CD14-positive monocyte (primary cell): ENCODE results near the gene ENTPD5. TPM values are rescaled to one million over a fixed set of nuclear protein-coding genes. Genes with fewer than 3 reads are reported as not detected.

Experiments used
- DNase-seq, 3 donors: peaks; one replicate each; pipeline ENCODE4 v3.0.0-alpha.2; 2011 to 2022
- H2AFZ ChIP-seq: 2 replicates; pipeline ENCODE4 v1.6.0; 2012; ENCODE audit warnings: mild to moderate bottlenecking, low read depth, low read length, inconsistent platforms; ENCODE audit not compliant: insufficient read depth, poor library complexity, severe bottlenecking
- H3K27ac ChIP-seq, 2 donors: 1 replicate in 1 of 2; 2 replicates in 1 of 2; pipeline ENCODE4 v1.5.1; 2012 to 2013; ENCODE audit warnings: low read length in 2 of 2, control low read depth in 1 of 2, inconsistent platforms in 1 of 2, low read depth in 1 of 2, mild to moderate bottlenecking in 1 of 2
- H3K27me3 ChIP-seq, 2 donors: one replicate each; pipeline versions ENCODE4 v1.6.0 to v1.6.1; 2011 to 2013; ENCODE audit warnings: low read length in 2 of 2; ENCODE audit not compliant: control insufficient read depth in 2 of 2, insufficient read depth in 2 of 2
- H3K36me3 ChIP-seq, 2 donors: replicated peaks in 1 of 2; 1 replicate in 1 of 2; 2 replicates in 1 of 2; pipeline versions ENCODE4 v1.5.1 to v1.6.1; 2012 to 2013; ENCODE audit warnings: low read length in 2 of 2, control low read depth in 1 of 2, inconsistent platforms in 1 of 2, mild to moderate bottlenecking in 1 of 2; ENCODE audit not compliant: insufficient read depth in 2 of 2, control insufficient read depth in 1 of 2
- H3K4me1 ChIP-seq, 2 donors: 1 replicate in 1 of 2; 2 replicates in 1 of 2; pipeline versions ENCODE4 v1.5.1 to v1.6.1; 2012 to 2013; ENCODE audit warnings: low read length in 2 of 2, control low read depth in 1 of 2, inconsistent platforms in 1 of 2, mild to moderate bottlenecking in 1 of 2, moderate library complexity in 1 of 2; ENCODE audit not compliant: insufficient read depth in 2 of 2, control insufficient read depth in 1 of 2
- H3K4me2 ChIP-seq: replicated peaks from 2 replicates; pipeline ENCODE3; 2012; ENCODE audit warnings: low read length, moderate library complexity, mild to moderate bottlenecking; ENCODE audit not compliant: poor library complexity, severe bottlenecking; ENCODE audit errors: extremely low read depth
- H3K4me3 ChIP-seq, 3 experiments: fragments of 200-600 bp in 1 of 3; sonication (generic) in 1 of 3; replicated peaks in 1 of 3; 1 replicate in 2 of 3; 2 replicates in 1 of 3; pipeline ENCODE4 v1.5.1; 2011 to 2013; ENCODE audit warnings: low read length in 3 of 3, mild to moderate bottlenecking in 3 of 3, control low read depth in 2 of 3, low read depth in 2 of 3, inconsistent platforms in 1 of 3, moderate library complexity in 1 of 3
- H3K79me2 ChIP-seq: 2 replicates; pipeline ENCODE4 v1.6.0; 2012; ENCODE audit warnings: mild to moderate bottlenecking, control low read depth, inconsistent platforms, low read length, moderate library complexity; ENCODE audit not compliant: insufficient read depth
- H3K9ac ChIP-seq: 2 replicates; pipeline ENCODE4 v1.6.0; 2017; ENCODE audit warnings: low read length, mild to moderate bottlenecking; ENCODE audit not compliant: insufficient read depth, poor library complexity, severe bottlenecking
- H3K9me3 ChIP-seq, 2 donors: replicated peaks in 1 of 2; 1 replicate in 1 of 2; 2 replicates in 1 of 2; pipeline versions ENCODE4 v1.5.1 to v1.6.1; 2012 to 2013; ENCODE audit warnings: low read length in 2 of 2, control low read depth in 1 of 2; ENCODE audit not compliant: control insufficient read depth in 1 of 2, insufficient read depth in 1 of 2
- H4K20me1 ChIP-seq: 2 replicates; pipeline ENCODE4 v1.6.0; 2012; ENCODE audit warnings: mild to moderate bottlenecking, low read length, control low read depth, moderate library complexity; ENCODE audit not compliant: insufficient read depth
- H3K27ac Mint-ChIP-seq, 7 donors: one replicate each; pipeline ENCODE4 v1.8.0; 2020; ENCODE audit warnings: mild to moderate bottlenecking in 7 of 7, mixed read lengths in 7 of 7, moderate library complexity in 6 of 7, inconsistent platforms in 2 of 7
- H3K27me3 Mint-ChIP-seq, 3 donors: one replicate each; pipeline ENCODE4 v1.8.0; 2021 to 2022; ENCODE audit warnings: low read depth in 3 of 3, mild to moderate bottlenecking in 3 of 3, mixed read lengths in 3 of 3, moderate library complexity in 3 of 3, inconsistent platforms in 1 of 3
- H3K36me3 Mint-ChIP-seq, 2 donors: one replicate each; pipeline ENCODE4 v1.8.0; 2020; ENCODE audit warnings: mixed read lengths in 2 of 2, inconsistent platforms in 1 of 2, mild to moderate bottlenecking in 1 of 2
- H3K4me1 Mint-ChIP-seq: one replicate; pipeline ENCODE4 v1.8.0; 2020; ENCODE audit warnings: mild to moderate bottlenecking, mixed read lengths
- H3K4me3 Mint-ChIP-seq, 2 donors: one replicate each; pipeline ENCODE4 v1.8.0; 2020; ENCODE audit warnings: mild to moderate bottlenecking in 2 of 2, mixed read lengths in 2 of 2, moderate library complexity in 1 of 2
- H3K9me3 Mint-ChIP-seq, 7 donors: one replicate each; pipeline ENCODE4 v1.8.0; 2020 to 2022; ENCODE audit warnings: mixed read lengths in 7 of 7, mild to moderate bottlenecking in 6 of 7, moderate library complexity in 6 of 7, inconsistent platforms in 2 of 7
- CTCF ChIP-seq: fragments of 200-600 bp; IDR thresholded peaks from one replicate; pipeline ENCODE4 v1.8.0; 2022; ENCODE audit warnings: antibody characterized with exemption, mild to moderate bottlenecking
- WGBS: methylation state at CpG from one replicate; pipeline ENCODE4 v1.1.5; 2013; ENCODE audit warnings: missing lambda C conversion rate; ENCODE audit not compliant: insufficient coverage; 5-methylcytosine and 5-hydroxymethylcytosine counted together
- intact Hi-C, 2 donors: fragments of 100-400 bp; cut with micrococcal nuclease; formaldehyde crosslinking; loops; one replicate each; pipeline versions ENCODE4 v1.15.0 to v1.15.1; 2023
- polyA plus RNA-seq, 3 donors: library from polyadenylated mRNA; depleted of rRNA in 1 of 3; unstranded in 2 of 3; stranded (reverse) in 1 of 3; fragments of 300-500 nt in 2 of 3; fragments of >200 nt in 1 of 3; fragmentation: Illumina TruSeq in 2 of 3; gene quantifications; 1 replicate in 2 of 3; 2 replicates in 1 of 3; pipeline ENCODE4 v1.2.3, GENCODE V29; 2012 to 2021

Gene ENTPD5
- polyA plus RNA-seq, 3 donors = 2.3 to 4.3 (median 2.7) TPM

GRCh38 chr14:74022346-74022745, 3.3 kb upstream of the ENTPD5 start:
- Histone ChIP-seq H3K36me3 (no peaks in the 10 kb centered on the region), H3K27me3 (no peaks in the 10 kb centered on the region), H2AFZ (no peak overlapping the region), H3K27ac (no peak overlapping the region), H3K4me2 (no peak overlapping the region), H3K79me2 (no peaks in the 10 kb centered on the region), H3K4me1 (peaks cover 11 to 15% of the 10 kb centered on the region in 2 donors), H3K9me3 (no peaks in the 10 kb centered on the region), H4K20me1 (no peaks in the 10 kb centered on the region), H3K9ac (no peak overlapping the region), H3K4me3 (no peak overlapping the region)
- TF ChIP-seq CTCF = no peak
- no peak overlapping the region for H3K27ac Mint-ChIP-seq
- H3K36me3 Mint-ChIP-seq = no peaks in the 10 kb centered on the region
- H3K9me3 Mint-ChIP-seq = no peaks in the 10 kb centered on the region
- intact Hi-C loops = no loop called here
- peaks cover 11% of the 10 kb centered on the region for H3K4me1 Mint-ChIP-seq
- no peak overlapping the region for H3K4me3 Mint-ChIP-seq
- no peak for DNase-seq
- WGBS = 78% methylated on average over 3 of the region's 4 CpGs
- H3K27me3 Mint-ChIP-seq = no peaks in the 10 kb centered on the region

GRCh38 chr14:74019408-74020137, 485 bp upstream of the ENTPD5 start:
- Histone ChIP-seq H3K36me3 (no peaks in the 10 kb centered on the region), H4K20me1 (no peaks in the 10 kb centered on the region), H3K4me2 (peak overlapping the region; percentile 79), H3K27me3 (no peaks in the 10 kb centered on the region), H3K4me1 (peaks cover 11 to 15% of the 10 kb centered on the region in 2 donors), H3K79me2 (no peaks in the 10 kb centered on the region), H3K9ac (peak overlapping the region; percentile 34), H3K4me3 (peak overlapping the region; percentile 33 to 87 (median 53)), H3K9me3 (no peaks in the 10 kb centered on the region), H3K27ac (peak overlapping the region; percentile 38 to 63), H2AFZ (peak overlapping the region; percentile 100)
- Mint-ChIP-seq H3K27ac (peak overlapping the region; percentile 83 to 96 (median 94)), H3K9me3 (peaks cover 0 to 2% (median 0%) of the 10 kb centered on the region in 7 donors), H3K4me3 (peak overlapping the region; percentile 85 to 94), H3K4me1 (peaks cover 13% of the 10 kb centered on the region), H3K36me3 (no peaks in the 10 kb centered on the region), H3K27me3 (no peaks in the 10 kb centered on the region)
- TF ChIP-seq CTCF = no peak
- WGBS = 2% methylated on average over 14 of the region's 21 CpGs
- intact Hi-C loops = loop anchor here (5.0 to 10.0 kb wide), 3 partner anchors 67 to 295 kb away; partner anchors contain the start of genes COQ6 (in 1 of the 2) and FAM161B (in 1 of the 2)
- DNase-seq = no peak
